GM08714 (cell line): ENCODE measurements around the gene SLC22A6.

ENCODE experiments used
- H3K4me3 ChIP-seq: fragments of 200-500 bp; sonication (Bioruptor generic); 2 replicates; pipeline ENCODE4 v1.5.1; 2014; ENCODE audit warnings: mild to moderate bottlenecking, low read length, inconsistent platforms
- ZNF274 ChIP-seq: IDR thresholded peaks from 2 replicates; pipeline ENCODE4 v1.6.1; 2012; ENCODE audit warnings: mild to moderate bottlenecking, low read depth, low read length

SLC22A6 gene, protein sequence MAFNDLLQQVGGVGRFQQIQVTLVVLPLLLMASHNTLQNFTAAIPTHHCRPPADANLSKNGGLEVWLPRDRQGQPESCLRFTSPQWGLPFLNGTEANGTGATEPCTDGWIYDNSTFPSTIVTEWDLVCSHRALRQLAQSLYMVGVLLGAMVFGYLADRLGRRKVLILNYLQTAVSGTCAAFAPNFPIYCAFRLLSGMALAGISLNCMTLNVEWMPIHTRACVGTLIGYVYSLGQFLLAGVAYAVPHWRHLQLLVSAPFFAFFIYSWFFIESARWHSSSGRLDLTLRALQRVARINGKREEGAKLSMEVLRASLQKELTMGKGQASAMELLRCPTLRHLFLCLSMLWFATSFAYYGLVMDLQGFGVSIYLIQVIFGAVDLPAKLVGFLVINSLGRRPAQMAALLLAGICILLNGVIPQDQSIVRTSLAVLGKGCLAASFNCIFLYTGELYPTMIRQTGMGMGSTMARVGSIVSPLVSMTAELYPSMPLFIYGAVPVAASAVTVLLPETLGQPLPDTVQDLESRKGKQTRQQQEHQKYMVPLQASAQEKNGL

DNA sequence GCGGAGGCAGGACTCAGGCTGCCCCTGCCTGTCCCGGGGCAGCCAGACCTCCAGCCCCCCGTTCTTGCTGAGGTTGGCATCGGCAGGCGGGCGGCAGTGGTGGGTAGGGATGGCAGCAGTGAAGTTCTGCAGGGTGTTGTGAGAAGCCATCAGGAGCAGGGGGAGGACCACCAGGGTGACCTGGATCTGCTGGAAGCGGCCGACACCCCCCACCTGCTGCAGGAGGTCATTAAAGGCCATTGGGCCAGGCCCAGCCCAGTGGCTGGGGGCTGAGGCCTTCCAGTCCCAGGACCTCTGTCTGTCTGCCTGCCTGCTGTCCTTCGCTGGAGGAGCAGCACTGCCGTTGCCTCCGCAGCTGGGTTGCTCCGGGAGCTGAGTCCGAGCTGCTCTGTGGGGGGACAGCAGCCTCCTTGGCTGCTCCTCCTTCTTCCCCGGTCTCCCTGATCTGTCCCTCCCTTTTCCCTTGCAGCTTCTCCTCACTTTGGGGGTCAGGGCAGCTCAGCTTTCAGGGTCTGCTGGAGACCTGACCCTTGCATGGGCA lies at the start of gene SLC22A6:
TSS of gene SLC22A6 (minus strand) at position 517 of the 541 bp plus-strand sequence. CDS start at position 240, 277 bp downstream.
- no peak within 1 kb of the TSS for H3K4me3 ChIP-seq
- TF ChIP-seq ZNF274: no peak

DNA sequence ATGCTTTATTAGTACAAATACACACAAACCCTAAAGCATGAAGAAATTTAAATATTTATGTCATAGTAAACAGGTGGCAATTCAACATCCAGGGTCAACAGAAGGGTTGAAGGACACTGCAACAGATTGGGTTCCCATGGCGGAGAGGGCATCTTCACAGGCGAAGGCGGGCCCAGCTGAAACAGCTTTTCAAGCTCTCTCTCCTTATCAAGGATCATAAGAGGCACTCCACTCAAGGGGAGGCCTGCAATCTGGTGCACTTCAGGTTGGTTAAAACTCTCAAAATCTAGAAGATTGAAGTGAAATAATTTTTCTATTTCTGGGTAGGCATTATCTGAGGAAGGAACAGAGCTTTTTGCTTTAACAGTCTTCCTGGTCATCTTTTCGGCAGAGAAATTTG lies 47.7 kb upstream of the SLC22A6 start:
- TF ChIP-seq ZNF274: no peak
- no peak overlapping the region for H3K4me3 ChIP-seq

- TF ChIP-seq ZNF274: no peak
- H3K4me3 ChIP-seq: no peak overlapping the region
Observed at GRCh38 chr11:63023841-63024648, 39.3 kb upstream of the SLC22A6 start.

DNA sequence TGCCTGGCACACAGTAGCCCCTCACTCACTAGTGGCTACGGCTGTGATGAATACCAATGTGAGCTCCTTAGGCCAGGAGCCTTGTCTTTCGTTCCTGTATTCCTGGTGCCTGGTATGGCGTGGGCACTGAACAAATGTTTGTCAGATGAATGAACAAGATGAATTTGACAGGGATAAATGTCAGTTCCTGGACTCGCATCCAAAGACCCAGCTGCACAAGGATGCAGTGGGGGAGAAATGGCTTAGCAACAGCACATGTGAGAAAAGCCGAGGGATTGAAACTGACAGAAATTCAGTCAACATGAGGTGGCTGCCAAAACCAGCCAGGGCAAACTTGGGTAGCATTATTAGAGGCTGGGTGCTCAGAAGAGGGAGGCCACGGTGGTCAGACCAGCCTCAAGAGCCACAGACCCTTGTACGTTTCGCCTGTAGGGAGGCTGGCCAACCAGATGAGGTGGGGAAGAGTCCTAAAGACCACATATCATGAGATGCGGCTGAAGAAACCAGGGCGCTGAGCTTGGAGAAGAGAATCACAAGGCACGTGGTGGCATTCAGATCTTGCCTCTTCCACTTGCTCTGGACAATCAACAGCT lies 38.6 kb upstream of the SLC22A6 start:
- TF ChIP-seq ZNF274: no peak
- H3K4me3 ChIP-seq: no peak overlapping the region

DNA sequence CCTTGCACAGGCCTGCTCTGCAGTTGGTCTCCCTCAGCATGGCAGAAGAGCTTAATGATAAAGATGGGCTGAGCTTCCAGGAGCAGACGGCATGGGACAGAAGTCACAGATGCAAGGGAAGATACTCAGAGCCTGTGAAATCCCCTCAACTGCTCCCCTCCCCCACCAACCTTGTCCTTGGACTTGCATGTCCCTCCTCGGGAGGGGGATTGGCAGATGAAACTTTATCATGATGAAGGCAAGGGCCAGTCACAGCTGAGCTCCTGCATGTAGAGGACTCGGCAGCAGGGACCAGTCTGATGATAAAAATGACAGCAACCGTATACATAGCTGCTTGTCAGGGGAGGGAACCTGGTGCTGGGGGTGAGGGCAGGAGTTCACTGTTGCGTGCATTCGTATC lies 37.7 kb upstream of the SLC22A6 start:
- TF ChIP-seq ZNF274: no peak
- no peak overlapping the region for H3K4me3 ChIP-seq

DNA sequence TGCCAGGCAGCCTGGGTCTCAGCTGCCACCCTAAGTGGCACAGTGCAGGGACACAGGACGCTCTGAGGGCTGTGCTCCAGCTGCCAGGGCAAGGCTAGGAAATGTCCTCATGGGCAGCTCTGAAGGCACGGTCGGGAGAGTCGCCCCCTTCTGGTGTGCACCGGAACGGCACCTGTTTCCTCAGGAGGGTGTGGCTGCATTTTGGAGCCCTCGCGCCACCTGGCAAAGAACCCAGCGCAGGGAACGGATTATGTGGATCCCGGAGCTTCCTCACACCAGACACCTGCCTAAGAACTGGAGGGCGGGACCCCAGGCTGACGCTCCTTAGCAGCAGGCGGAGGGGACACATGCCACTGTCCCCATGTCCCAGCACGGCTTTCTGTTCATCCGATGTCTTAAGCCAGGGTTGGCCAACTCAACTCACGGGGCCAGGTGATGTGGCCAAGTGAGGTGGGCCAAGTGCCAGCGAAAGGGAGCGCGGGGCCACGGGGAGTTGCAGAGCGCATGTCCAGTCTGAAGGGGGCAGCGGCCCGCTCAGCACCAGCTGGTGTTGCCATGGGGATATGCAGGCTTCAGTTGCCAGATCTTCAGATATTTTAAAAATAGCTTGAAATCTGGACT lies 36.0 kb upstream of the SLC22A6 start:
- no peak for TF ChIP-seq ZNF274
- H3K4me3 ChIP-seq: no peak overlapping the region

DNA sequence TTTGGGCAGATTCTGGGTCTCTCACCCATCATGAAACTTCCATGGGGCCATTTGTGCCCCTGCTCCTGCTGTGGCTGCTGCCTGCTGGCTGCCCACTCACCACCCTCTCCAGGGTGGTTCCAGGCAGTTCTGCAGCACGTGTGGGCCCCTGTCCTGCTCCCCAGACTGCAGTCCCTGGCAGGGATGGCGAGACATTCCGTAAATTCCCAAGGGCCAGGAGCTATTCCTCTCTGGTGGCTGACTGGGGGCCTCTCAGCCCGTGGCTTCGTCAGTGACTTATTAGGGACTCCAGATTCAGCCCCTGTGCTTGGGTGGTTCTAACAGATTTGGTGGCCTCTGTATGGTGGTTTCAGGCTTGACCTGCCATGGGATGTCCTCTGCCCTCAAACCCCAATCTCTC lies 34.7 kb upstream of the SLC22A6 start:
- no peak for TF ChIP-seq ZNF274
- H3K4me3 ChIP-seq: no peak overlapping the region

GRCh38 chr11:63017306-63017974 lies 32.7 kb upstream of the SLC22A6 start:
- TF ChIP-seq ZNF274: no peak
- H3K4me3 ChIP-seq: no peak overlapping the region

- H3K4me3 ChIP-seq: no peak within 1 kb of the TSS
Observed at GRCh38 chr11:63015521-63016215, 30.9 kb upstream of the SLC22A6 start, which contains the start of gene SLC22A8. SLC22A8 (minus strand) TSS chr11:63015841; CDS start chr11:63014958, 883 bp downstream.

DNA sequence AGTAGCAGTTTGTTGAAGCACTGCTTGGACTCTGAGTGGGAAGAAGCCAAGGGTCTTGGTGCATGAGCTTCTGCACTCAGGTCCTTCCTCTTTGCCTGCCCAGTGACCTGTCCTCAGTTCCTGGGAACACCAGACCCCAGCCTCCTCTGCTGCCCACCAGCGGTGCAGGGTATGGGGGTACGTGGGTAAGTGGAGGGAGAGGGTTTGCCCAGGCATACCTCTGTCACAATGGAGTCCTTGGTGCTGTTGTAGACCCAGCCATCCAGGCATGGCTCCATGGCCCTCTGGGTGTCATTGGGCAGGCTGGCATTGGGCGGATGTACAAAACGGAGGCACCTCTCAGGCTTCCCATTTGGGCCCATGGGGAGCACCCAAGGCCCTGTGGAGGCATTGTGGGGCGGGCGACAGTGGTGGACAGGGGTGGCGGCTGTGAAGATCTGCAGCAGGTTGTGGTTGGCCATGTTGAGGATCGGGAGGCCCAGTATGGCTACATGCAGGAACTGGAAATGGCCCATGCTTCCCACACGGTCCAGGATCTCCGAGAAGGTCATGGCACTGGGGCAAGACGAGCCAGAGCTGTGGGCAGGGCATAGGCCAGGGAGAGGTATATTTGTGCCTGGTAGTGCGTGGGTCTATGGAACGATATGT lies 29.8 kb upstream of the SLC22A6 start:
- TF ChIP-seq ZNF274: no peak
- H3K4me3 ChIP-seq: no peak overlapping the region

More at GRCh38 chr11:63015521-63016215, 30.9 kb upstream of the SLC22A6 start, which contains the start of gene SLC22A8:
- TF ChIP-seq ZNF274: no peak

DNA sequence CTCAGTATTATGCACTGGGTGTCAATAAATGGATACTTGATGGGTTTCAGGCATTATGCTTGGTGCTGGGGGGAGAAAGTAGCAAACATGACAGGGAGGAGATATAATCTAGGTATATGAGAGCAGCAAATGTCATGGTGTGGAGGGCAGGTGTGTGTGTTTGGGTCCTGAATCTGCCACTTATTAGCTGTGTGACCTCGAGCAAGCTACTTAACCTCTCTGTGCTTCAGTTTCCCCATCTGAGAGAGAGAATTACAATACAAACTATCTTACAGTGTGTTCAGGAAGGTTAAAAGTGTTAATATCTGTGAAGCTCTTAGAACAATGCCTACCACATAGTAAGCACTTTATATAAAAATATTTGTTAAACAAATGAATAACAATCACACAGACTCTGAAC lies 28.1 kb upstream of the SLC22A6 start:
- H3K4me3 ChIP-seq: no peak overlapping the region
- no peak for TF ChIP-seq ZNF274

GRCh38 chr11:63012430-63012829 lies 27.7 kb upstream of the SLC22A6 start:
- no peak for TF ChIP-seq ZNF274
- no peak overlapping the region for H3K4me3 ChIP-seq
